Measurements from ENCODE around the gene MASP2.
"Not testable (repeated sequence)": the region's sequence is repeated elsewhere in the genome, so short reads cannot be mapped to it uniquely, and the experiment has no call there.

The MASP2 gene

DNA sequence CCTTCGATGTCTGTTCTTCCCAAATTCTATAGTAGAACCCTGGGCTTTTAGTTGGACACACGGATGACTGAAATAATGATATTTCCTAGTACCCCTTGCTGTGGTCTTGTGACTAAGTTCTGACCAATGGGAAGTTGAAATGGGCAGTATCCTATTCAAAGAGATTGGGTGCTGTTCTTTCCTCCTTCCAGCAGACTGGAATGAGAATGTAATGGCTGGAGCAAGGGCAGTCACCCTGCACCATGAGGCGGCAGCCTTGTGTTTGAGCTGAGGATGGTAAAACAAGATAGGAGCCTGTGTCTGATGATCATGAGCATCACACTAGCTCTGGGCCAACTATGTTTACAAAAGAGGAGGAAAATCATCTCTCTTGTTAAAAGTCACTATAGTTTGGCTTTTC lies 17.9 kb upstream of the MASP2 start:
- peaks cover 31% of the 10 kb centered on the region for H3K36me3 ChIP-seq (ENCODE audit: control insufficient read depth, insufficient read depth, low read length)
- H3K4me3 ChIP-seq (replicated peaks; ENCODE audit: low read depth, low read length), result no peak overlapping the region
- TF ChIP-seq, protein P1, sequence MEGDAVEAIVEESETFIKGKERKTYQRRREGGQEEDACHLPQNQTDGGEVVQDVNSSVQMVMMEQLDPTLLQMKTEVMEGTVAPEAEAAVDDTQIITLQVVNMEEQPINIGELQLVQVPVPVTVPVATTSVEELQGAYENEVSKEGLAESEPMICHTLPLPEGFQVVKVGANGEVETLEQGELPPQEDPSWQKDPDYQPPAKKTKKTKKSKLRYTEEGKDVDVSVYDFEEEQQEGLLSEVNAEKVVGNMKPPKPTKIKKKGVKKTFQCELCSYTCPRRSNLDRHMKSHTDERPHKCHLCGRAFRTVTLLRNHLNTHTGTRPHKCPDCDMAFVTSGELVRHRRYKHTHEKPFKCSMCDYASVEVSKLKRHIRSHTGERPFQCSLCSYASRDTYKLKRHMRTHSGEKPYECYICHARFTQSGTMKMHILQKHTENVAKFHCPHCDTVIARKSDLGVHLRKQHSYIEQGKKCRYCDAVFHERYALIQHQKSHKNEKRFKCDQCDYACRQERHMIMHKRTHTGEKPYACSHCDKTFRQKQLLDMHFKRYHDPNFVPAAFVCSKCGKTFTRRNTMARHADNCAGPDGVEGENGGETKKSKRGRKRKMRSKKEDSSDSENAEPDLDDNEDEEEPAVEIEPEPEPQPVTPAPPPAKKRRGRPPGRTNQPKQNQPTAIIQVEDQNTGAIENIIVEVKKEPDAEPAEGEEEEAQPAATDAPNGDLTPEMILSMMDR (IDR thresholded peaks at IDR 0.05; ENCODE audit: insufficient read depth, low read length, poor library complexity, severe bottlenecking), result no peak

DNA sequence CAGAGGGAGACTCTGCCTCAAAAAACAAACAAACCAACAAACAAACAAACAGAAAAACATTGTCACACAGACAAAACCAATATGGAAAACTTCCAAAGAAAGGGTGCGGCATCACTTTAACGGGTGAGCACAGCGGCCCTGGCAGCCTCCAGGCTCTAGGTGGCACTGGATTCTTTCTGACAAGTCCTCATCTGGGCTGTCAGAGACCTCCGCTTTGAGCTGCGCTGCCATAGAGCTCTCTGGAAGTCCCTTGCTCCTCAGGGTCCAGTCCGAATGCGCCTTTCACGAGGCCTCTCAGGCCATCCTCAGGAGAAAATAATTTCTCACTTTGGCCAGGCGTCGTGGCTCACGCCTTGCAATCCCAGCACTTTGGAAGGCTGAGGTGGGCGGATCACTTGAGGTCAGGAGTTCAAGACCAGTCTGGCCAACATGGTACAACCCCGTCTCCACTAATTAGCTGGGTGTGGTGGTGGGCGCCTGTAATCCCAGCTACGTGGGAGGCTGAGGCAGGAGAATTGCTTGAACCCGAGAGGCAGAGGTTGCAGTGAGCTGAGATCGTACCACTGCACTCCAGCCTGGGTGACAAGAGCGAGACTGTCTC lies 17.0 kb upstream of the MASP2 start:
- H3K36me3 ChIP-seq (ENCODE audit: control insufficient read depth, insufficient read depth, low read length), result peaks cover 23% of the 10 kb centered on the region
- H3K27me3 ChIP-seq (replicated peaks; ENCODE audit: control insufficient read depth, insufficient read depth, low read length); H3K4me3 ChIP-seq (replicated peaks; ENCODE audit: low read depth, low read length); DNase-seq (ENCODE audit: extremely low read depth, insufficient read length): not testable (repeated sequence)

More for the DNA sequence above, 17.9 kb upstream of the MASP2 start:
- no peak for DNase-seq (ENCODE audit: extremely low read depth, insufficient read length)
- H3K27me3 ChIP-seq (replicated peaks; ENCODE audit: control insufficient read depth, insufficient read depth, low read length), result no peaks in the 10 kb centered on the region

- TF ChIP-seq, protein P1 (IDR thresholded peaks at IDR 0.05; ENCODE audit: insufficient read depth, low read length, poor library complexity, severe bottlenecking), result no peak
- H3K36me3 ChIP-seq (ENCODE audit: control insufficient read depth, insufficient read depth, low read length), result peaks cover 15% of the 10 kb centered on the region
- no peak overlapping the region for H3K4me3 ChIP-seq (replicated peaks; ENCODE audit: low read depth, low read length)
- H3K27me3 ChIP-seq (replicated peaks; ENCODE audit: control insufficient read depth, insufficient read depth, low read length), result no peaks in the 10 kb centered on the region
- peak; percentile 68 for DNase-seq (ENCODE audit: extremely low read depth, insufficient read length)
These were observed 15.9 kb upstream of the MASP2 start for GRCh38 chr1:11062965-11063401.

GRCh38 chr1:11061652-11062365 lies 14.8 kb upstream of the MASP2 start:
- H3K27me3 ChIP-seq (replicated peaks; ENCODE audit: control insufficient read depth, insufficient read depth, low read length), result no peaks in the 10 kb centered on the region
- H3K36me3 ChIP-seq (ENCODE audit: control insufficient read depth, insufficient read depth, low read length), result peaks cover 13% of the 10 kb centered on the region
- no peak overlapping the region for H3K4me3 ChIP-seq (replicated peaks; ENCODE audit: low read depth, low read length)
- no peak for DNase-seq (ENCODE audit: extremely low read depth, insufficient read length)
- TF ChIP-seq, protein P1 (IDR thresholded peaks at IDR 0.05; ENCODE audit: insufficient read depth, low read length, poor library complexity, severe bottlenecking), result peak; percentile 17

DNA sequence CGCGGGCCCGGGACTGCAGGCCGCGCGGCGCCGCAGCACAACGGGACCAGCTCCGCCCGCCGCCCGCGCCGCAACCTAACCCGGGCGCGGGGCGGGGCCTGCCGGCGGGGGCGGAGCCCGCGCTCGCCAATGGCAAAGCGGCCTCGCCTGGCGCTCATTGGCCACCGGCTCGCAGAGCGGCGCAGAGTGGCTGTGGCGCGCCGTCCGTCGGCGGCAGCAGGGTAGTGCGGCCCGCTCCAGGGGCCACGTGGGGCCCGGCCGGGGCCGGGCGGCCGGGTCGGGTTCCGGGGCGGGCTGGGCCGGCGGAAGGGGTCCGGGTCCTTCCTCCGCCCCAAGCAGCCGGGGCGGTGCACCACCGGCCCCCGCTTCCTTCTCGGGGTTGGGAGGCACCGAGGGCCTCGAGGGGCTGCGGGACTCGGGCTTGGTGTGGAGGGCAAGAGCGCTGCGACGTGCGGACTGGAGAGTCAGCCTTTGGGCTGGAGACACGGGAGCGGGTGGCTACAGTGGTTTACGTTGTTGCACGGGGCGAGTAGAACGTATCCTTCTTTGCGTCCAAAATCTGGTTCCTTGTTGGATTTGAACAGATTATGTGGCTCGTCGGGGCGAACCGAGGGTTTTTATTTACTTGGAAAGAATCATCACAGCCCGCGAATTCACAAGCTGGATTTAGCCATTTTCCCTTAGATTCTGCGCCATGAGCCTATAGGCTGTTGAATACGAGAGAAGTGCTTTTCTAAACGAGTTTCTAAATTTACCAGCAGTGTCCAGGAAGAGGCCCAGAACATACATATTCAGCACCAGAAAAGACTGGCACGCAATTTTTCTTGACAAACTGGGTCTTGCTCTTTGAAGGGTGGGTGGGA lies 13.2 kb upstream of the MASP2 start, which contains the start of gene SRM:
SRM (minus strand) TSS at position 51 of the 863 bp plus-strand sequence. CDS start 75 bp downstream, outside the sequence.
- H3K4me3 ChIP-seq (replicated peaks; ENCODE audit: low read depth, low read length), result peak within 1 kb of the TSS; percentile 96
- DNase-seq (ENCODE audit: extremely low read depth, insufficient read length), result peak; percentile 96
- no peaks in the 10 kb centered on the region for H3K27me3 ChIP-seq (replicated peaks; ENCODE audit: control insufficient read depth, insufficient read depth, low read length)
- TF ChIP-seq, protein P1 (IDR thresholded peaks at IDR 0.05; ENCODE audit: insufficient read depth, low read length, poor library complexity, severe bottlenecking), result no peak
- peaks cover 20% of the 10 kb centered on the region for H3K36me3 ChIP-seq (ENCODE audit: control insufficient read depth, insufficient read depth, low read length)

All from GM06990 (cell line).